SKM-1 treated with dmso at 0.1 percent for 144 hours (cell line): ENCODE results near the gene ADARB2.

ENCODE experiments used
- DNase-seq: peaks from one replicate; lab custom pipeline; 2025; ENCODE audit not compliant: unreplicated experiment; lab: John Stamatoyannopoulos, UW

The ADARB2 gene

DNA sequence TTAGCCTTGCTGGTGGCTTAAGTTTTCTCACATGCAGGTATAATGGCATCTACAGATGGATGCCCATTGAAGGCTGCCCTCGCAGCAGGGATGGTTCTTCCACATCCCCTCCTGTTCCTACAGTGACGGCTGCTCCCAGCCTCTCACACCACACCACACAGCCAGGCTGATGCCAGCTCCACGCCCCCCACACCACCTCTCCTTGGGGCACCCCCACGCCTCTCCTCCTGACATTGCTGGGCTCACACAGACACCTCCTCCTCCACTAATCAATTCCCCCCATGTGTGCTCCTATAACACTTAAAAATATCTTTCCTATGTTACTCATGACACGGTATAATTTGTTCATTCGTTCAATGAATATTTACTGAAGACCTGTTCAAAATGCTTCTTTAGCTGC lies 437.1 kb downstream of the ADARB2 start:
- no peak for DNase-seq

DNA sequence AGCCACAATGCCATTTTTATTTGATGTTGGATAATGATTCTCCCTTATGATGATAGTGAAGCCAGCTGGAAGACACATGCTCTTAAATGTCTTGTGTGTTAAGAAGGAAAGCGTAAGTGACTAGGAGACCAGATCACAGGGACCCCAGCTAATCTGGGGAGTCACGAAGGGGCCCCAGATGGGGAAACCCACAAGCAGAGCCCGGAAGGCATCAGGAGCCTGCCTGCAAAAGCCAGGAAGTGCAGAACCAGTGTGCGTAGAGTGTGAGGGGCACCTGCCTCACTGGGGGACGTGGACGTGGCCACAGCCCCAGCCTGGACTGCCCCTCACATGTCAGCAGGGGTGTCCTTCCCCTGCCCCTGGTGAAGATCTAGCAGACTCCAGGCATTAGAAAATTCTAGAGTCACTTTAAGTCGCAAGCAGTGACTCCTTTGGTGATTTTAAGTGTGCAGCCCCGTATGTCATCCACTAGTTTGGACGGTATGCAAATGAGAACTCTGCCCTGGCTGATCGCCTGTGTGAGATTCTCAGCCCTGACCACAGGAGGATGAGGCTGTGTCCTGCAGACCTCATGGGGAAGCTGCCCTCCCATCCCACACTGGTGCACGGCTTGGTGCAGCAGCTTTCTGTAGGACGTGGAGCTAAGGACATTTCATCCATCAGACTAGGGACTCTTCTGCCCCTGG lies 438.1 kb downstream of the ADARB2 start:
- no peak for DNase-seq

- DNase-seq: no peak
Observed at GRCh38 chr10:1297566-1298301, 439.6 kb downstream of the ADARB2 start.

GRCh38 chr10:1295756-1296480 lies 441.4 kb downstream of the ADARB2 start:
- no peak for DNase-seq

DNA sequence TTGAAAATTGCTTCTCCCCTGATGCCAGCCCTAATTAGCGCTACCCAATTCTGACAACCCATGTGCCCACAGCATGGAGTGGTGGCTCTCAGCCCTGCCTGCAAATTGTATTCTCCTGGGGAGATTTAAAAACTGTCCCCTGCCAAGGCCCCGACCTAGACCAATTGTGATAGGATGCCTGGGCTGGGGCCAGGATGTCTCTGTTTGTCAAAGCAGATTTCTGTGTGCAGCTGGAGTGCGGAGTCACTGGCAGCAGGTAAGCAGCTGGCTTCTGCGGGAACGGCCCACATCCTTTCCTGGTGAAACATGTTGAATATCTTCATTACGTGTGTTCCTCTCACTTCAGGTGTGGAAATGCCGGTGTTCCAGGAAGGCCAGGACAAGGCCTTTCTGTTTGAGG lies 442.6 kb downstream of the ADARB2 start:
- no peak for DNase-seq

GRCh38 chr10:1293636-1294435 lies 443.5 kb downstream of the ADARB2 start:
- DNase-seq: no peak

GRCh38 chr10:1293157-1293556 lies 444.2 kb downstream of the ADARB2 start:
- DNase-seq: no peak

- DNase-seq: no peak
Observed at GRCh38 chr10:1292611-1293031, 444.7 kb downstream of the ADARB2 start.

DNA sequence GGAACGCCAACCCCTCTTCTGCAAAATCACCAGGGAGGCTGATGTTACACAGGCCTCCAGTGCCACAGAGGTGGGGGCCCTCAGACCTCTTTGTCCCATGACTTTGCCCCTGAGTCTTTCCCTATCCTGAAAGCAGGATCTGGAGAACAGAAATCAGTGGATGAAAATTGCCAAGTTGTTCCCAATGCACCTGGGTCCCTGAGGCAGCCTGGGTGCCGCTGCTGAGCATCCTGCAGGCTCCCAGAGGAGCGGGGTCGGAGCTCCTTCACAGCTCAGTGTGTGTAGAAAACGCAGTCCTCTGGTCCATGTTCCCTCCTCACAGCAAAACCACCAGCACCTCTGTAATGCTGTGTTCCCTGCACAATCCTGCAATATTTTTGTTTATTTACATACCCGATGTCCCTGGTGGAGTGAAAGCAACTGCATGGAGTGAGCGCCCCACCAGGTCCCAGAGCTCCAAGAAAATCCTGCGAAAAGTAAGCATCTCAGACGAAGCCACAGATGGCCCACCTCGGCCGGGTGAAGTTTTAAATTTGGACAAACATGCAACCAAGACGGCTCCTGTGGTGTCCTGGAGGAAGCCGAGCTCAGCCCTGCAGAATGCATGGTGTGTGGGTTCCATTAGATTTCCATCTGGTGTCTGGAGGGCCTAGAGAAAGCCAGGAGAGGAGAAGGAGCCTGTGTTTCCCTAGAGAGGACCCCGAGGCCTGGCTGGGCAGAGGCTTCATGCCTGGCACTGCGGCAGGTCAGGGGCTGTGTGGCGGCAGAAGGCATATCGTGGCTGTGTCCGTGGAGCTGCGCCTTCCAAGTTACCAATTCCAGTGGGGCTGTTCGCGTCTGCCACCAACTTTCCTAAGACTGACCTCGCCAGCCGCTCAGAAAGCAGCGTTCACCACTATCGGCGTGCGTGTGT lies 445.9 kb downstream of the ADARB2 start:
- no peak for DNase-seq

GRCh38 chr10:1290071-1290471 lies 447.3 kb downstream of the ADARB2 start:
- DNase-seq: no peak

GRCh38 chr10:1289591-1289990 lies 447.7 kb downstream of the ADARB2 start:
- DNase-seq: no peak

- DNase-seq: no peak
Observed at GRCh38 chr10:1287971-1288401, 449.3 kb downstream of the ADARB2 start.

DNA sequence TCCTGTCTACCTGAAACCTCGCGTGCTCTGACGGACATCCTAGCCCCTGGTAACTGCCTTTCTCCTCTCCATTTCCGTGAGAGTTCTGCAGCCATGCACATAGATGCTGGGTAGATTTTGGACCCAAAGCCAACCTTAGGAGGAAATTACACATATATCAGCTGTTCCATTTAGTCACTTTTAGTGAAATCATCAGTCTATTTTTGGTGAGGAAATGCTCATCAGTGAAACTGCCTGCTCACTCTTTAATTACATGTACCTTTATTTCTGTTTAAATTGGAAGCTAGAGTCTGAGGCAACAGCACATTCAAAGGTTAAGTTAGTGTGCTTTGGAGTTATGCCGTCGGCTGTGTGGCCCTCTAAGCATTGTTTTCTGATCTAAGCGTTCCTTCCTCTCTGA lies 449.8 kb downstream of the ADARB2 start:
- no peak for DNase-seq

GRCh38 chr10:1284076-1284475 lies 453.2 kb downstream of the ADARB2 start:
- no peak for DNase-seq

- no peak for DNase-seq
Observed at GRCh38 chr10:1281405-1281782, 455.9 kb downstream of the ADARB2 start.

GRCh38 chr10:1280466-1281404 lies 456.6 kb downstream of the ADARB2 start:
- no peak for DNase-seq

- no peak for DNase-seq
Observed at GRCh38 chr10:1278306-1278705, 459.0 kb downstream of the ADARB2 start.

GRCh38 chr10:1274701-1275544 lies 462.4 kb downstream of the ADARB2 start:
- no peak for DNase-seq
